Muscle layer of colon (tissue), 2 donors: ENCODE data around the gene PRLH.

ENCODE experiments used
- H3K27ac ChIP-seq: one replicate; pipeline ENCODE4 v1.7.0; 2013; ENCODE audit warnings: low read depth, mild to moderate bottlenecking, low read length, moderate library complexity
- H3K27me3 ChIP-seq, 2 donors: one replicate each; pipeline ENCODE4 v1.7.0; 2013; ENCODE audit warnings: low read length in 2 of 2, mild to moderate bottlenecking in 2 of 2; ENCODE audit not compliant: insufficient read depth in 2 of 2, control insufficient read depth in 1 of 2
- H3K36me3 ChIP-seq: one replicate; pipeline ENCODE4 v1.7.0; 2013; ENCODE audit warnings: mild to moderate bottlenecking, low read length; ENCODE audit not compliant: insufficient read depth
- H3K4me1 ChIP-seq: one replicate; pipeline ENCODE4 v1.7.0; 2013; ENCODE audit warnings: mild to moderate bottlenecking, low read length; ENCODE audit not compliant: insufficient read depth
- H3K4me3 ChIP-seq, 2 donors: one replicate each; pipeline ENCODE4 v1.7.0; 2013; ENCODE audit warnings: low read length in 2 of 2, low read depth in 1 of 2, mild to moderate bottlenecking in 1 of 2, moderate library complexity in 1 of 2
- H3K9ac ChIP-seq: one replicate; pipeline ENCODE4 v1.7.0; 2013; ENCODE audit warnings: low read length
- H3K9me3 ChIP-seq: one replicate; pipeline ENCODE4 v1.7.0; 2013; ENCODE audit warnings: mild to moderate bottlenecking, low read length
- donor health status: abdominal sarcoma.
- donor health status: Adenocarcinoma of cecum.

The PRLH gene

GRCh38 chr2:237555560-237555959, 10.8 kb upstream of the PRLH start:
- Histone ChIP-seq H3K36me3 (no peaks in the 10 kb centered on the region), H3K9me3 (peaks cover 5% of the 10 kb centered on the region), H3K4me3 (no peak overlapping the region), H3K9ac (no peak overlapping the region), H3K27ac (no peak overlapping the region), H3K27me3 (no peaks in the 10 kb centered on the region), H3K4me1 (peaks cover 14% of the 10 kb centered on the region)

GRCh38 chr2:237556773-237557632, 9.4 kb upstream of the PRLH start:
- H3K9me3 ChIP-seq = peaks cover 5% of the 10 kb centered on the region
- no peaks in the 10 kb centered on the region for H3K36me3 ChIP-seq
- no peak overlapping the region for H3K4me3 ChIP-seq
- H3K27me3 ChIP-seq = no peaks in the 10 kb centered on the region
- H3K27ac ChIP-seq = no peak overlapping the region
- peaks cover 14% of the 10 kb centered on the region for H3K4me1 ChIP-seq
- H3K9ac ChIP-seq = no peak overlapping the region

- no peaks in the 10 kb centered on the region for H3K36me3 ChIP-seq
Observed at GRCh38 chr2:237557633-237558015, 8.8 kb upstream of the PRLH start.

GRCh38 chr2:237558961-237559641, 7.3 kb upstream of the PRLH start:
- Histone ChIP-seq H3K36me3 (no peaks in the 10 kb centered on the region), H3K9ac (no peak overlapping the region), H3K4me3 (no peak overlapping the region)

More at GRCh38 chr2:237557633-237558015, 8.8 kb upstream of the PRLH start:
- H3K4me3 ChIP-seq = no peak overlapping the region
- no peak overlapping the region for H3K27ac ChIP-seq
- peaks cover 14% of the 10 kb centered on the region for H3K4me1 ChIP-seq
- H3K9ac ChIP-seq = no peak overlapping the region
- peaks cover 5% of the 10 kb centered on the region for H3K9me3 ChIP-seq
- no peaks in the 10 kb centered on the region for H3K27me3 ChIP-seq

GRCh38 chr2:237561221-237561620, 5.2 kb upstream of the PRLH start:
- Histone ChIP-seq H3K36me3 (no peaks in the 10 kb centered on the region), H3K4me1 (peaks cover 14% of the 10 kb centered on the region), H3K27ac (no peak overlapping the region), H3K9me3 (no peaks in the 10 kb centered on the region), H3K4me3 (no peak overlapping the region), H3K9ac (no peak overlapping the region), H3K27me3 (peaks cover 0 to 13% of the 10 kb centered on the region in 2 donors)

More at GRCh38 chr2:237558961-237559641, 7.3 kb upstream of the PRLH start:
- Histone ChIP-seq H3K4me1 (peaks cover 14% of the 10 kb centered on the region), H3K27me3 (peaks cover 0 to 2% of the 10 kb centered on the region in 2 donors), H3K27ac (no peak overlapping the region), H3K9me3 (peaks cover 5% of the 10 kb centered on the region)

GRCh38 chr2:237563816-237564215, 2.6 kb upstream of the PRLH start:
- Histone ChIP-seq H3K36me3 (no peaks in the 10 kb centered on the region), H3K27me3 (peaks cover 0 to 13% of the 10 kb centered on the region in 2 donors)

GRCh38 chr2:237564526-237565131, 1.7 kb upstream of the PRLH start:
- Histone ChIP-seq H3K27ac (no peak overlapping the region), H3K36me3 (no peaks in the 10 kb centered on the region), H3K9ac (no peak overlapping the region), H3K9me3 (no peaks in the 10 kb centered on the region), H3K4me3 (no peak overlapping the region), H3K27me3 (peaks cover 0 to 13% of the 10 kb centered on the region in 2 donors), H3K4me1 (peaks cover 2% of the 10 kb centered on the region)

More at GRCh38 chr2:237563816-237564215, 2.6 kb upstream of the PRLH start:
- H3K9me3 ChIP-seq = no peaks in the 10 kb centered on the region
- H3K27ac ChIP-seq = no peak overlapping the region
- no peak overlapping the region for H3K9ac ChIP-seq
- H3K4me1 ChIP-seq = peaks cover 11% of the 10 kb centered on the region
- no peak overlapping the region for H3K4me3 ChIP-seq

GRCh38 chr2:237565974-237566373, 400 bp upstream of the PRLH start:
- Histone ChIP-seq H3K9me3 (no peaks in the 10 kb centered on the region), H3K36me3 (no peaks in the 10 kb centered on the region), H3K4me1 (no peaks in the 10 kb centered on the region), H3K27ac (no peak overlapping the region), H3K27me3 (peaks cover 0 to 13% of the 10 kb centered on the region in 2 donors), H3K4me3 (no peak overlapping the region), H3K9ac (no peak overlapping the region)

GRCh38 chr2:237567276-237568029, 1.1 kb downstream of the PRLH start:
- H3K9me3 ChIP-seq = no peaks in the 10 kb centered on the region
- H3K9ac ChIP-seq = no peak overlapping the region
- no peak overlapping the region for H3K27ac ChIP-seq
- no peak overlapping the region for H3K4me3 ChIP-seq
- peaks cover 9% of the 10 kb centered on the region for H3K4me1 ChIP-seq
- peaks cover 0 to 13% of the 10 kb centered on the region in 2 donors for H3K27me3 ChIP-seq
- no peaks in the 10 kb centered on the region for H3K36me3 ChIP-seq

GRCh38 chr2:237568121-237568660, 1.8 kb downstream of the PRLH start:
- Histone ChIP-seq H3K4me1 (peaks cover 14% of the 10 kb centered on the region), H3K36me3 (no peaks in the 10 kb centered on the region), H3K27ac (no peak overlapping the region), H3K9me3 (no peaks in the 10 kb centered on the region), H3K9ac (no peak overlapping the region), H3K4me3 (no peak overlapping the region), H3K27me3 (peaks cover 0 to 13% of the 10 kb centered on the region in 2 donors)
